HL-60 (cell line): ENCODE data around the gene SOX5.

Experiments used
- POLR2AphosphoS5 ChIP-seq: IDR thresholded peaks from 2 replicates; pipeline ENCODE4 v1.6.1; 2012; ENCODE audit warnings: low read depth
- TF ChIP-seq, protein P1 (sequence below): IDR thresholded peaks from one replicate; pipeline ENCODE4 v1.5.1; 2011; ENCODE audit warnings: low read length, control low read depth, inconsistent platforms; ENCODE audit not compliant: insufficient read depth
- TF ChIP-seq, protein P2 (sequence below): IDR thresholded peaks from 2 replicates; pipeline ENCODE4 v1.6.1; 2012; ENCODE audit warnings: low read depth; ENCODE audit not compliant: insufficient replicate concordance

DNA sequence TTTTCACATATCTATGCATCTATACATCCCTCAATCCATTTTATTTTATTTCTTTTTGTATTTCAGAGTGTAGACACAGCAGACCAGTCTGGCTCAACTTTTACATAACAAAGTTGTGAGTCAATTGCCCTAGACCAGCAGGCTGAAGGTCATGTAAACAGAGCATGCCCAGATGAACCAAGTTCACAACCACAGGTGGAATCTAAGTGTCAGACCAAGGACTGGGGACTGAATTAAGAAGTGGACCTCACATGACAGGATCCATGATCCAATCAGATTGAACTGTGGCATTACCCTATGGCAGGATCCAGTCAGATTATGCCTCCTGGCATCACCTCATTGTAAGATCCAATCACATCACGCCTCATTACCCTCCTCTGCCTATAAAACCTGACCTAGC lies 455.8 kb downstream of the SOX5 start:
- TF ChIP-seq, protein P1, sequence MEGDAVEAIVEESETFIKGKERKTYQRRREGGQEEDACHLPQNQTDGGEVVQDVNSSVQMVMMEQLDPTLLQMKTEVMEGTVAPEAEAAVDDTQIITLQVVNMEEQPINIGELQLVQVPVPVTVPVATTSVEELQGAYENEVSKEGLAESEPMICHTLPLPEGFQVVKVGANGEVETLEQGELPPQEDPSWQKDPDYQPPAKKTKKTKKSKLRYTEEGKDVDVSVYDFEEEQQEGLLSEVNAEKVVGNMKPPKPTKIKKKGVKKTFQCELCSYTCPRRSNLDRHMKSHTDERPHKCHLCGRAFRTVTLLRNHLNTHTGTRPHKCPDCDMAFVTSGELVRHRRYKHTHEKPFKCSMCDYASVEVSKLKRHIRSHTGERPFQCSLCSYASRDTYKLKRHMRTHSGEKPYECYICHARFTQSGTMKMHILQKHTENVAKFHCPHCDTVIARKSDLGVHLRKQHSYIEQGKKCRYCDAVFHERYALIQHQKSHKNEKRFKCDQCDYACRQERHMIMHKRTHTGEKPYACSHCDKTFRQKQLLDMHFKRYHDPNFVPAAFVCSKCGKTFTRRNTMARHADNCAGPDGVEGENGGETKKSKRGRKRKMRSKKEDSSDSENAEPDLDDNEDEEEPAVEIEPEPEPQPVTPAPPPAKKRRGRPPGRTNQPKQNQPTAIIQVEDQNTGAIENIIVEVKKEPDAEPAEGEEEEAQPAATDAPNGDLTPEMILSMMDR: no peak
- TF ChIP-seq, protein P2, sequence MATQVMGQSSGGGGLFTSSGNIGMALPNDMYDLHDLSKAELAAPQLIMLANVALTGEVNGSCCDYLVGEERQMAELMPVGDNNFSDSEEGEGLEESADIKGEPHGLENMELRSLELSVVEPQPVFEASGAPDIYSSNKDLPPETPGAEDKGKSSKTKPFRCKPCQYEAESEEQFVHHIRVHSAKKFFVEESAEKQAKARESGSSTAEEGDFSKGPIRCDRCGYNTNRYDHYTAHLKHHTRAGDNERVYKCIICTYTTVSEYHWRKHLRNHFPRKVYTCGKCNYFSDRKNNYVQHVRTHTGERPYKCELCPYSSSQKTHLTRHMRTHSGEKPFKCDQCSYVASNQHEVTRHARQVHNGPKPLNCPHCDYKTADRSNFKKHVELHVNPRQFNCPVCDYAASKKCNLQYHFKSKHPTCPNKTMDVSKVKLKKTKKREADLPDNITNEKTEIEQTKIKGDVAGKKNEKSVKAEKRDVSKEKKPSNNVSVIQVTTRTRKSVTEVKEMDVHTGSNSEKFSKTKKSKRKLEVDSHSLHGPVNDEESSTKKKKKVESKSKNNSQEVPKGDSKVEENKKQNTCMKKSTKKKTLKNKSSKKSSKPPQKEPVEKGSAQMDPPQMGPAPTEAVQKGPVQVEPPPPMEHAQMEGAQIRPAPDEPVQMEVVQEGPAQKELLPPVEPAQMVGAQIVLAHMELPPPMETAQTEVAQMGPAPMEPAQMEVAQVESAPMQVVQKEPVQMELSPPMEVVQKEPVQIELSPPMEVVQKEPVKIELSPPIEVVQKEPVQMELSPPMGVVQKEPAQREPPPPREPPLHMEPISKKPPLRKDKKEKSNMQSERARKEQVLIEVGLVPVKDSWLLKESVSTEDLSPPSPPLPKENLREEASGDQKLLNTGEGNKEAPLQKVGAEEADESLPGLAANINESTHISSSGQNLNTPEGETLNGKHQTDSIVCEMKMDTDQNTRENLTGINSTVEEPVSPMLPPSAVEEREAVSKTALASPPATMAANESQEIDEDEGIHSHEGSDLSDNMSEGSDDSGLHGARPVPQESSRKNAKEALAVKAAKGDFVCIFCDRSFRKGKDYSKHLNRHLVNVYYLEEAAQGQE: no peak
- TF ChIP-seq POLR2AphosphoS5: no peak
